Inflammatory macrophage treated with lipopolysaccharide for 4 hours (primary cell): ENCODE data around the gene DNAJA2.
"Not testable (repeated sequence)": the region's sequence is repeated elsewhere in the genome, so short reads cannot be mapped to it uniquely, and the experiment has no call there.

ENCODE experiments used
- DNase-seq: peaks from one replicate; pipeline ENCODE4 v3.0.0-alpha.2; 2020

Gene DNAJA2

DNA sequence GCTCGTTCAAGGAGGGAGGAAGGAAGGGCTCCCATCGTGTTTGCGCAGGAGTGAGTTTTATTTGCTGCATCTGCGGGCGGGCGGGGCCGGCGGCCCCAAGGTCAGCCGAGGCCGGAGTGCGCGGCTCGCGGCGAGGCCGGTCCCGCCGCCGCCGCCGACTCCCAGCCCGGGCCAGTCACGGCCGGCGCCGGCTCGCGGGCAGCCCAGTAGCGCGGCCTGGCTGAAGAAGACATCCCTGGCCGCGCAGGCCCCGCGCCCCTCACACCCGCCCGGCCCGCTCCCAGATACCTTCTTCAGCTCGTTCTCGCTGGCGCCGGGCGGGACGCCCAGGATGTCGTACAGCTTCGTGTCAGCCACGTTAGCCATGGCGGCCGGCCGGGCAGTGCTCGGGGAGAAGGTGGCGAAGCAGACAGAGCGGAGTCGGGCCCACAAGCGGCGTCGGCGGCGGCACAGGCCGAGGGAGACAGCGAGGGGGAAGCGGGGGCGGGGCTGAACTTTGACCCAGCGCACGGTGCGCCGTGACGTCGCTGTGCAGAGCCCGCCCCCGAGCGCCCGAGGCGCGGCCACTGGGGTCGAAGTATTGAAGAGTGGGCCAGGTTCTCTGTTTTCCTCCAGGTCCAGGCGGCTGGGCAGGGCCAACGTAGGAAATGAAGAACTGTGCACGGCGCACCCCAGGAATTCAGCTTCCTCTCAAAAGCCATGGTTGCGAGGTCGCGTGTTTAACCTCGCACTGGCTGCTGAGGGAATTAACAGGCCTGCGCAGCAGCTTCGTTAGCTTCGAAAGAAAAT, at the start of gene DNAJA2:
DNAJA2 (minus strand) TSS at position 468 of the 789 bp plus-strand sequence; CDS start at position 366, 102 bp downstream.
- DNase-seq, result peak; percentile 94

DNA sequence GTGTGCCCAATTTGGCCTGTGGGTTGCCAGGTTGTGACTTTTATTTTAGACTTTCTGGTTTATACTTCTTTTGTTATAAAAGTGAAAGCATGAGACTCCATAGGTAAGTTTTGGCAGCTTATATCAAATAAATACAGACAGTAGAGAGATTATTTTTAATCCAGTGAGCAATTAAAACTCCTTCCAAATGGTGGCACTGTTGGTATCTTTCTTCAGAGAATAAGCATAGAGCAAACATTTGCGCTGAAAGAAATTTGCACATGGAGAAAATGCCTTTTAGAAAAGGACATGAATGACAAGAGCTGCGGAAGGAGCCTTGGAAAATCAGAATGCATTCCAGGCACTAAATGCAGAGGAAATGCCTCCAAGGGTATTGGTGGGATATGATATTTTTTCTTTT, 46.1 kb upstream of the DNAJA2 start:
- no peak for DNase-seq

DNA sequence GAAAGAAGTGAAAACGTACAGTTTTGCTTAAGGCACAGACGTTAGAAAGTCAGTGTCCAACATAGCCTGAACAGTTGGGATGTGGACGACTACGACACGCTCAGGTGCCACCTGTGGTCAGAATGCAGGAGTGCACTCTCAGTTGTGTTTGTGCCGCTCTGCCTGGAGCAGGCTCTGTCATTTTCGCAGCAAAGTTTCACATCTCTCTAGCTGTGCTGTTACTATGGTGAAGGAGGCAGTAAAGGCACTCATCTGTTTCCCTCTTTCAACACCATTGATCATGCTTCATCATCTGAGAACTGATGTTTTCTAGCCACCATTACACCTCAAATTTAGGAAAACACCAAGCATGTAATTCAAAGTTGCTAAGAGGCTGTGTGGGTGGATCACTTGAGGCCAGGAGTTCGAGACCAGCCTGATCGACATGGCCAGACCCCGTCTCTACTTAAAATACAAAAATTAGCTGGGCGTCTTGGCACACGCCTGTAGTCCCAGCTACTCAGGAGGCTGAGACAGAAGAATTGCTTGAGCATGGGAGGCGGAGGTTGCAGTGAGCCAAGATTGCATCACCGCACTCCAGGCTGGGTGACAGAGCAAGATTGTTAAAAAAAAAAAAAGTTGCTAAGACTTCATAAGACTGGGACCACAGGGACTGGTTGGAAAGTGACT, 44.9 kb upstream of the DNAJA2 start:
- peak; percentile 73 for DNase-seq

DNA sequence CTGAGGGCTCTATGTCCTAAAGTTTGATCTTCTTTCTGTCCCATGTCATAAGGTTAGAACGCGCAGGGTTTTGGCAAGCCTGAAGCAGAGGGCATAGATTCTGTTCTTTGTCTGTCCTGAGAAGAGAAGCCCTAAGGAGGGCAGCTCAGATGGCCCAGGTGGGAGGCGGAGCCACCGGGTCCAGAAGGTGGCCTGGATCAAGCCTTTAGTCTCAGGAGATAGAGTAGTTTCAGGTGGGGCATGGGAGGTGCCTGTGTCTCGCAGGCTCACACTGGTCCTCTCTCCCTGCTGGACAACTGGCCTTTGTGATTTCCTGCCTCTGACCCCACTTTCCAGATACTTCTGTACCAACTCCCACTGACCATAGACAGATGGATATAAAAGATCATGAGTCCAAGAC, 44.2 kb upstream of the DNAJA2 start:
- DNase-seq, result no peak

DNA sequence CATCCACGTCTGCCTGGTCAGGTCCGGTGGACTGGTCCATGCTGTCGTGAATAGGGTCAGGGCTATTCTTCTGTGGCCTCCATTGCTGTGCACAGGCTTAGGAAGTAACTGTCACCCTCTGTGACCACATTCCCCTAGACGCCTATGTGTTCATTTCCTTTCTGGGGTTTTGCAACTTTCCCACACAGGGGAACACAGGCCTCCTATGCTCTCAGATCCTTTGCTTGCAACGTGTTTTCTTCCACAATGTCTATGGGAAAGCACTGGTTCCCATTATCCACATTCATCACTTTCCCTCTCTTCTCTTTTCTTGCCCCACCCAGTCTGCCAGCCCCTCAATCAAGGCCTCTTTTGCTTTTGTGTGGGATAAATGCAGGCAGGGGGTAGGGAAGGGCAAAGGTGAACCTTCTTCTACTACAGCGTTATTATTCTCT, 43.2 kb upstream of the DNAJA2 start:
- DNase-seq, result peak; percentile 91

DNA sequence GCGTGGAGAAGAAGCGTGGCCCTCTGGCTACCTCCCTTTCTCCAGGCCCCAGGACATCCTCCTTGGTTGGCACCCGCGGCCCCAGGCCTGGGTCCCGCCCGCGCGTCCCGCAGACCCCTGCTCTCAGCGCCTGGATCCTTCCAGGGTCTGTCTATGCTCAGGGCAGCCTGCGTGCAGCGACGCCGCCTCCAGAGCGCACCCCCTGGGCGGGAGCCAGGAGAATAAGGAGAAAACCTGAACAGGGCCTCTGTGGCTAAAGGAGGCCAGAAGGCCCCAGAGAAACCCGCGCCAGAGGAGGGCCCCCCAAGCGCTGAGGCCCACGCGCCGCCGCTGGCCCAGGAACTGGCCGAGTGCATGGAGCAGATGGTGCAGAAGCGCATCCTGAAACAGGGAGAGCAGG, 40.4 kb upstream of the DNAJA2 start:
- DNase-seq, result no peak

DNA sequence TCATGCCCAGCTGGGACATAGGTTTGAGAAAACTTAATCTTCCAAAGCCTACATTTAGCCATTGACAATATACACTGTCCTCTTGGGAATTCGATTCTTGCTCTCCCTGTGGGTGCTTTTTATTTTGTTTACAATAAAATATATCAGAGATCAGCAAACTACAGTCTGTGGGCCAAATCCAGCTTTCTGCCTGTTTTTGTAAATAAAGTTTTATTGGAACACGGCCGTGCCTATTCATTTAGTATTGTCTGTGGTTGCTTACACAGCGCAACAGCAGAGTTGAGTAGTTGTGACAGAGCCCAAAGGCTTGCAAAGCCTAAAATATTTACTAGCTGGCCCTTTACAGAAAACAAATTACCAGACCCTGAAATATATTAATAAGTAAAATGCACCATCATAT, 39.7 kb upstream of the DNAJA2 start:
- DNase-seq, result no peak

DNA sequence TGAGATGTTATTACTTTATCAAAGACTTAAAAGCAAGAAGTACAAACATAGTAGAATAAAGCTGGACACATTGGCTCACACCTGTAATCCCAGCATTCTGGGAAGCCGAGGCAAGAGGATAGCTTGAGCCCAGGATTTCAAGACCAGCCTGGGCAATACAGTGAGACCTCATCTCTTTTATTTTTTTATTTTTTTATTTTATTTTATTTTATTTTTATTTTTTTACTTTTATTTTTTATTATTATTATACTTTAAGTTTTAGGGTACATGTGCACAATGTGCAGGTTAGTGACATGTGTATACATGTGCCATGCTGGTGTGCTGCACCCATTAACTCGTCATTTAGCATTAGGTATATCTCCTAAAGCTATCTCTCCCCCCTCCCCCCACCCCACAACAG, 37.3 kb upstream of the DNAJA2 start:
- not testable (repeated sequence) for DNase-seq

DNA sequence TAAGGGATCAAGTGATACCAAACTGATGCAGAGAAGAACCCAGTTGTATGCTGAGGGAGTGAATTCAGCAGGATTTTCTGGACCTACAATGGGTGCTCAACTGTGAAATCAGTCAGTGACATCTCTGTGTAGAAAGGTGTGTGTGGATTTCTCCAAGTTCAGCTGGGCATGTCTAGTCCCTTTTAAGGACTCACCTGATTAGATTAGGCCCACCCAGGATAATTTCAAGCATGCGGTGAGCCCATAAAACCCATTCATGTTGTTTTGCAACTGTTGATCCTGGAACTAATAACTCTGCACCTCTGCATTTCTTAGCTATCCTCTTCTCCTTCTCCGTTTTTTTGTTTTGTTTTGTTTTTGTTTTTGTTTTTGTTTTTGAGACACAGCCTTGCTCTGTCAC, 35.1 kb upstream of the DNAJA2 start:
- DNase-seq, result no peak

DNA sequence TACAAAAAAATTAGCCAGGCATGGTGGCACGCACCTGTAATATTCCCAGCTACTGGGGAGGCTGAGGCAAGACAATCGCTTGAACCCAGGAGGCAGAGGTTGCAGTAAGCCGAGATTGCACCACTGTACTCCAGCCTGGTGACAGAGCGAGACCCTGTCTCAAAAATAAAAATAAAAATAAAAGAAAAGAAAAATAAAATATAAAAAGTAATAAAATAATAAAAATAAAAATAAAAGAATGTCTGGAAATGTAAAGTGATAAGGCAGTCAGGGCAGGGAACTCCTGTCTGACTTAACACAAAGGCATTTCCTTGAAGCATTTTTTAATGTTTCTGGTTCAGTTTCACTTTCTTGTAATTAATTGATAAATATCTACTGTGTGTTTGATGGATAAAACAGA, 34.7 kb upstream of the DNAJA2 start:
- DNase-seq, result no peak

DNA sequence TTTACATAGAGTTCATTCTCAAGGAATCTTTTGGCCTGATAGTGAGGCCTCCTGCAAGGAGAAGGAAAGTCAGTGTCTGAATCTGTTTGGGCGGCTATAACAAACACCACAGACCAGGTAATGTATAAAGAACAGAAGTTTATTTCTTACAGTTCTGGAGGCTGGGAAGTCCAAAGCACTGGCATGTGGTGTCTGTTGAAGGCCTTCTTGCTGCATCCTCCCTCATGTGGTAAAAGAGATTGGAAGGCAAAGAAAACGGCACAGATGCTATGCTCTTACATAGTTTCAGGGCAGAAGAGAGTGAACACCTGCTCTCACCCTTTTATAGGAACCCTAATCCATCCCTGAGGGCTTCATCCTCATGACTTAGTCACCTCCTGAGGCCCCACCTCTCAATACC, 31.2 kb upstream of the DNAJA2 start:
- DNase-seq, result no peak

DNA sequence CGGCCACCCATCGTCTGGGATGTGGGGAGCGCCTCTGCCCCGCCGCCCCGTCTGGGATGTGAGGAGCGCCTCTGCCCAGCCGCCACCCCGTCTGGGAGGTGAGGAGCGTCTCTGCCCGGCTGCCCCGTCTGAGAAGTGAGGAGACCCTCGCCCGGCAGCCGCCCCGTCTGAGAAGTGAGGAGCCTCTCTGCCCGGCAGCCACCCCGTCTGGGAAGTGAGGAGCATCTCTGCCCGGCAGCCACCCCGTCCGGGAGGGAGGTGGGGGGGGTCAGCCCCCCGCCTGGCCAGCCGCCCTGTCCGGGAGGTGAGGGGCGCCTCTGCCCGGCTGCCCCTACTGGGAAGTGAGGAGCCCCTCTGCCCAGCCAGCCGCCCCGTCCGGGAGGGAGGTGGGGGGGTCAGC, 26.6 kb upstream of the DNAJA2 start:
- DNase-seq, result not testable (repeated sequence)

DNA sequence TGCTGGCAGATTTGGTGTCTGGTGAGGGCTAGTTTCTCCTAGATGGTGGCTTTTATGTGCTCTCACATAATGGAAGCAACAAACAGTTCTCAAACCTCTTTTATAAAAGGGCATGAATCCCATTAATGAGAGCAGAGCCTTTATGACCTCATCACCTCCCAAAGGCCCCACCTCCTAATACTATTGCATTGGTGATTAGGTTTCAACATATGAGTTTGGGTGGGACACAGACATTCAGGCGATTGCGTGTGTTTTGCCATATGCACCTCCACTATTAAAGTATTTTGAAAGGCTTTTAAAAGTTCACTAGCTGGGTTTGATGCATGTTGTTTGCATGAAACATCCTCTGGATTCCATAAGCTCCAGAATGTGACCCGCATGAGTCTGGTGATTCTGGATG, 24.4 kb upstream of the DNAJA2 start:
- no peak for DNase-seq

DNA sequence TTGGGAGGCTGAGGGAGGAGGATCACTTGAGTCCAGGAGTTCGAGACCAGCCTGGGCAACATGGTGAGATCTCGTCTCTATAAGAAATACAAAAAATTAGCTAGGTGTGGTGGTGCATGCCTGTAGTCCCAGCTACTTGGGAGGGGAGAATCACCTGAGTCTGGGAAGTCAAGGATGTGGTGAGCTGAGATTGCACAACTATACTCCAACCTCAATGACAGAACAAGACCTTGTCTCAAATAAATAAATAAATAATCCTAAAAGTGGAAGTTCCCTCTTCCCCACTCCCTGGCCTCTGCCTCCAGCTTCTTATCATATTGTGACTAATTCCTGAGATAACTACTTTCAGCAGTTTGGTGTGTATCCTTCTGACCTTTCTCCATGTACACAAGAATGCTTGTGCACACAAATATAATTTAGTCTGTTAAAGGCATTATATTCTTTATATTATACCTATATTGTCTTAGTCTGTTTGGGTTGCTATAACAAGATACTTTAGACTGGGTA, 23.5 kb upstream of the DNAJA2 start:
- DNase-seq, result peak; percentile 11

DNA sequence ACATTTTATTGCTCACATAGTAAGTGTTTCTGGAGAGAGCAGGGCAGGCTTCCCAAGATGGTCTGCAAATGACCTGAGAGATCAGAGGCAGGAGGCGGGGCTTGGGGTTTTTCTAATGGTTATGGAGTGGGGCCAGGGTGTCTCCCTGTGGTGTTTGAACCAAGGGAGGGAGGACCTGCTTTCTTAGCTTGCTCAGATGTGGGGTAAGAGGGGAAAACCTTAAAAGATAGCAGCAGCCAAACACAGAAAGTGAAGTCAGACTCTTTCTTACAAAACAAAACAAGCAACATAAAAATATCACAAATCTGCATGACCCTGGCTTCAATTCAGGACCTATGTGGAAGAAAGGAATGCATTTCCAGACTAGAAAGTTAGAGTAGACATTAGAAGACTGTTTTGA, 22.9 kb upstream of the DNAJA2 start:
- no peak for DNase-seq

DNA sequence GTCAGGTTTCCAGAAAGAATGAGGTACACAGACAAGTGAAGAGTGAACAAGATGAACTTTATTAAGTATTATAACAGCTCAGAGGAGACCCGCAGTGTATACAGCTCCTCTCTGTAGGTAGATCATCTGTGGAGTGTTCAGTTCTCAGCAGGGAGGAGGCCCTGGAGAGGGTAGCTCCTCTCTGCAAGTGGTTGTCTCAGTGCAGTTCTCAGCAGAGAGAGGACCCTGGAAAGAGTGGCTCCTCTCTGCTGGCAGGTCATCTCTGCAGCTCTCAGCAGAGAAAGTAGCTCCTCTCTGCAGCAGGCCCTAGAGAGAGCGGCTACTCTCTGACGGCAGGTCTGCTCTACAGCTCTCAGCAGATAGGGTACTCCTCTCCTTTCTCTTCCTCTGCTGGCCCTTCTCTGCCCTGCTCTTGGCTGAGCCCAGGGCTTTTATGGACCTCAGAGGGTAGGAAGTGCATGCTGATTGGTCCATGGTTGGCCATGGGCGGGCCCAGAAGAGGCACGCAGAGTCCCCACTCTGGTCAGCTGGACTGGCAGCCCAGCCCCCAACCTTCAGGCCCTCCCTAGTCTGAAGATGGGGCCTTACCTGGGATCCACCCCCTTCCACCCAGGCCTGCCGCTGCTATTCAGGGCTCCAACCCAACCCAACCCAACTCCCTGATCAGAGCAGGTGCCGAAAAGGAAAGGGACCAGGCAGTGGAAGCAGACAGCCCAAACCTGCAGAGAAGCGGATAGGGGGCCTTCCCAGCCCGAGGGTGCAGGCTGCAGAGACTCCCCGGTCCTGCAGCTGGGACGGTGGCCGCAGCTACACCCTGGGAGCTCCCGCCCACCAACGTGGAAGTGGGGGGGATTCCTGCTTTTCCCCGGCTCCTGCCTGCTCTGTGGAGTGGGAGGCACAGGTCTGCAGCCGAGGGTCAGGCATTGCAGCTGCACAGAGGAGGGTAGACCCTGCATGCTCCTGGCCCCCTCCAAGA, 18.5 kb upstream of the DNAJA2 start:
- no peak for DNase-seq

DNA sequence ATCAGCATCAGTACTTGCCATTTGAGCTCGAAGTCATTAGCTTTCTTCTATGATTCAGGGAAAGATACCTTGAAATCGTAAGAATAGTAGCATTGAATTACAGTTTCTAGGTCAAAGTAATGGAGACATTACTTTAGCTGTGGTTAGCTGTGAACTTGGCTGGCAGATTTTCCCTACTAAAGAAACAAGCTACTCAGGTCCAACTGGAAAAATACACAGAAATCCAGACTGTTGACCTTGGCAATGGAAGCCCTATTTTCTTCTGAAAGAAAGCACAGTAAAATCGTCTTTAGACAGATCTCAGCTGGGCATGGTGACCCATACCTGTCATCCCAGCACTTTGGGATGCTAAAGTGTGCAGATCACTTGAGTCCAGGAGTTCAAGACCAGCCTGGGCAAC, 13.4 kb upstream of the DNAJA2 start:
- no peak for DNase-seq

DNA sequence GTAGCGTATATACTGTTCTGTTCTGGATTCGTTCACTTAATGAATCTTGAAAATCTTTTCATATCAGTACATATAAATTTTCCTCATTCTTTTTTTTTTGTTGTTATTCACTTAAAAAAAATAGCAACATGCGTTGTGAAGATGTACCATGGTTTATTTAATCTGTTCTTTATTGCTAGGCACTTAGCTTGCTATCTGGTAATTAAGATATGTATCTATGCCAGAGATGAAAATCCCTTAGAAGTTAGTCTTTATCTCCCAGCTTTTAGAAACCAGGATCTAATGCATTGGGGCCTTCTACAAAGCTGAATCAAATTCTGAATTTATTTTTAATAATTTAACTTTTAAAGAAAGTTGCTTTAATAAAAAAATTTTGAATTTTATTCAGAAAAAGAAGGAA, 13.0 kb upstream of the DNAJA2 start:
- no peak for DNase-seq

DNA sequence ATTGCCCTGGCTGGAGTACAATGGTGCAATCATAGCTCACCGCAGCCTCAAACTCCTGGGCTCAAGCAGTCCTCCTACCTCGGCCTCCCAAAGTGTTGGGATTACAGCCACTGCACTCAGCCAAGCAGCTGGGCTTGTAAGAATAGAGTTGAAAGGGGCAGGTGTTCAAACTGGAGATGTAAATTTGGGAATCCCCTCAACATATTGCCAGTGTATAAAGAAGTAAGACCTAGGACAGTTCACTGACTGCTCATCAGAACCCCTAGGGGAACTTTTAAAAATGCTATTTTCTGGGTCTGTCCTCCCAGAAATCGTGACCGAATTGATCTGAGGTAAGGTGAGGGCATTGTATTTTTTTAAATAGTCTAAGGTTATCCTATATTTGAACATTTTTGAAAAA, 8.9 kb upstream of the DNAJA2 start:
- DNase-seq, result no peak

DNA sequence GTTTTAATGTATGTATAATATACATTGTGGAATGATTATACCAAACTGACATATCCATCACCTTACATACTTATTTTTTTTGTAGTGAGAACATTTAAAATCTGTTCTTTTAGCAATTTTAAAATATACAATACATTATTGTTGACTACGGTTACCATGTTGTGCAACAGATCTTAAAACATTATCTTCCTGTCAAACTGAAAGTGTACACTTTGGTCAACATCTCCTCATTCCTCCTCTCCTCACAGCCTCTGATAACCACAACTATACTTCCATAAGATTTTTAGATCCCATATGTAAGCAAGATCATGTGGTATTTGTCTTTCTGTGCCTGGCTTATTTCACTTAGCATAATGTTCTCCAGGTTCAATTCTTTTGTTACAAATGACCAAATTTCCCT, 7.5 kb upstream of the DNAJA2 start:
- DNase-seq, result peak; percentile 23

DNA sequence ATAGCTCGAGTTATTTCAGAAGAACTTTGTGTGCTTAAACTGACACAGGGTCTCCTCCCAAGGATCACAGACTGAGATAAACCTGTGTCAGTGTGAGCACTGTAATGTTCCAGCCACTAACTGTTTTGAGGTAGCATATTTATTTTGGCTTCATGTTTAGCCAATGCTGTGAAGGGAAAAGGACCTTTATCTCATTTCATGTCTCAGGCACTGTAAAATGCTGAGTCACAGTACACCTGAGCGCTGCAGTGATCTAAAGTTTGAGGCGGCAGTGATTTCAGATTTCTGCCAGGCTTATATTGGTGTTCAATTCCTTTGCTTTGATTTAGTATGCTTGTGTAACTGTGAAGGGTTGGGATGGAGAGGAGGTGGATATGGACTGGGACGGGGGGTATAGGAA, 3.1 kb upstream of the DNAJA2 start:
- DNase-seq, result no peak

DNA sequence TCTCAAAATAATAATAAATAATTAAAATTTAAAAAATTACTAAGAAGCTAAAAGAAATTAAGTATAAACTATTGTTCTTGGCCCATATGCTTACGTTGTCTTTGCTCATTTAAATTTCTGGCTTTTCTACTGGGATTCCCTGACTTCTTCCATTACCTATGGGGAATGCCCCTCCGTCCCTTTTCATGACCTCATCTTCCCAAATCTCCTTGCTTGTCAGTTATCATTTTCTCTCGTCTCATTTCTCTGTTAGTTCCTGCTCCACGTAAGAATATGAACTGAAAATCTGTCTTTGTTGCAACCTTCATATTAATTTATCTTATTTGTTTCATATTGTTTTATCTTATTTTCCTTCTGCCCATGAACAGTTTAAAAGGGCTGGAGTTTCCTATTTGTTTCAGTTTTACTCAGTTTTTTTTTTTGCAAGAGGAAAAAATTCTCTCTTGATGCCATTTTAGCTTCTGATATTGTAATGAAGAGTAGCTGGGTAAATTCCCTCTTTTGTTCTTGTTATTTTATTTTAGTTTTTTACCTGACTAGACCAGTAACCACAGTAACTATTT, 2.5 kb upstream of the DNAJA2 start:
- DNase-seq, result no peak

DNA sequence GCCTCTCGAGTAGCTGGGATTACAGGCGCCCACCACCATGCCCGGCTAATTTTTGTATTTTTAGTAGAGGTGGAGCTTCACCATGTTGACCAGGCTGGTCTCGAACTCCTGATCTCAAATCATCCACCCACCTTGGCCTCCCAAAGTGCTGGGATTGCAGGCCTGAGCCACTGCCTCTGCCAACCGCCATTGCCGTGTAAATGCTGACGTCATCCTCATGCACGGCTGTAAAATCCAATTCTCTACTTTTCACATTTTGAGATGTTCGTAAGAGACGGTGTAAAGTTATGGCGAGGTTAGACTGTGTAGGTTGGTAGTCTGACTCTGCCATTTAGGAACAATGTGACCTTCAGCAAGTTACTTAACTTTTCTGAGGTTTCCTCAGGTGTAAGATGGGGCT, 1.7 kb upstream of the DNAJA2 start:
- DNase-seq, result no peak
